GM19023 (cell line): ENCODE measurements around the gene SYNGR3.
"Not testable (repeated sequence)": the region's sequence is repeated elsewhere in the genome, so short reads cannot be mapped to it uniquely, and the experiment has no call there.

Experiments
- ATAC-seq: cut with Tn5 transposase; IDR thresholded peaks from one replicate; pipeline ENCODE4 v1.9.1; 2021; ENCODE audit warnings: mild to moderate bottlenecking, moderate library complexity; ENCODE audit not compliant: unreplicated experiment

The SYNGR3 gene

GRCh38 chr16:1959269-1960039 lies 30.3 kb upstream of the SYNGR3 start, which contains the start of gene NDUFB10:
Gene NDUFB10, plus strand, starts transcription at chr16:1959538. Its CDS starts 87 bp downstream, at chr16:1959625.
- peak; percentile 62 for ATAC-seq

DNA sequence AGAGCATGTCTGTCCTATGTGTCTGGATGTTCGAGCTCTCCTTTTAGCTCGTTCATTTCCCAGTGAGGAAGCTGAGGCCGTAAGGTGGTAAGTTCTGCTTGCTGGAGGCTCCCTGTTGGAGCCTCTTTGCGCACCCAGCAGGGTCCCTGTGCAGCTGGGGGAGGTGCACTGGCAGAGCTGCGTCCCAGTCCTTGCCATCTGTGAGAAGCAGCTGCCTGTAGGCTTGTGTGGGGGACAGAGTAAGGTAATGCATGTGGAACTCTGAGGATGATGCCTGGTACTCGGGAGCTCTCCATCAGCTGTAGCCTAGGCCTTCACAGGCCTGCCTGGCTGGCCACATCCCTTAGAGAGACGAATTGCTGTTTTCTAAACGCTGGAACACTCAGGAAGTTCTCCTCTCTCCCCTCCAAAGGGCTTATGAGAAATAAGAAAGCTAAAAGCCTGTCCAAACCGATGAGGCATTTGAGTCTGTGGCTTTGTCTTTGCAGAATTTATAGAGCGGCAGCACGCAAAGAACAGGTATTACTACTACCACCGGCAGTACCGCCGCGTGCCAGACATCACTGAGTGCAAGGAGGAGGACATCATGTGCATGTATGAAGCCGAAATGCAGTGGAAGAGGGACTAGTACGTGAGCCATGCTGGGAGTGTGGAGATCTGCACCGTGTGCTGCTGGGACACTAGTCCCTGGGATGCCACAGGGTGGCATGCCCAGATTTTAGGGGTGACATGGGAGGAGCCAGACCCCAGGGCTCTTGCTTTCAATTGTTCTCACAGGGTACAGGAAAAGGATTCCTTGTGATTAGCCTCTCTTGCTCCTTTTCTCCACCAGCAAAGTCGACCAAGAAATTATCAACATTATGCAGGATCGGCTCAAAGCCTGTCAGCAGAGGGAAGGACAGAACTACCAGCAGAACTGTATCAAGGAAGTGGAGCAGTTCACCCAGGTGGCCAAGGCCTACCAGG lies 28.8 kb upstream of the SYNGR3 start:
- ATAC-seq, result no peak

- ATAC-seq, result no peak
Measured at GRCh38 chr16:1961651-1962067, 28.1 kb upstream of the SYNGR3 start.

- ATAC-seq, result not testable (repeated sequence)
Measured at GRCh38 chr16:1962161-1963153, 27.3 kb upstream of the SYNGR3 start.

DNA sequence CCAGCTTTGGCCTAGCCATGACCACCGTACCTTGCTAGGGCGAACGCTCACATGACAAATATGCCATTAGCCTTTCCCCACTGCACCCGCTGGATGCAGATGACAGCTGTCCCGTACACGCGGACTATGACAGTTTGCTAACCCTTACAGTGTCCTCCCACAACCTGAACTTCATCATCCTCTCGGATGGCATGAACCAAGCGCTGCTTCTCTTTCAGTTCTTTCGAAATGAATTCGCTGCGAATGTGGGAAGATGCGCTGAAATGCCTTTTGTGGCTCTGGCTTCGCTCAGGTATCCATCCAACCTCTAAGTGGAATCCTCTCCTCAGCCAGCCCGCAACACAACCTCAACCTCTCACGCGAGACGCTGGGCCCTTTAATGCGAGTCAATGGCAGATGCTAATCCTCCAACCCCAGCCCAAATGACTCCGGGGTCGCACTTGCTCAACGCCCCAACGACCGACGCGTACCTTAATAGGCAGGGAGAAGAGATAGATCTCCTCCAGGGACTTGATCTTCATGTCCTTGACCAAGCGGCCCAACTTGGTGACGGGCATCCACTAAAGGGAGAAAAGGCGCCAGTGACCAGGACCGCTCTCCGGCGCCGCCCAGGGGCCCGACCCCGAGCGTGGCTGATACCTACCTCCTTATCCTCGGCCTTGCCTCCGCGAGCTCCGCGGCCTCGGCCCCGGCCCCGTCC lies 25.8 kb upstream of the SYNGR3 start:
- ATAC-seq, result peak; percentile 9

DNA sequence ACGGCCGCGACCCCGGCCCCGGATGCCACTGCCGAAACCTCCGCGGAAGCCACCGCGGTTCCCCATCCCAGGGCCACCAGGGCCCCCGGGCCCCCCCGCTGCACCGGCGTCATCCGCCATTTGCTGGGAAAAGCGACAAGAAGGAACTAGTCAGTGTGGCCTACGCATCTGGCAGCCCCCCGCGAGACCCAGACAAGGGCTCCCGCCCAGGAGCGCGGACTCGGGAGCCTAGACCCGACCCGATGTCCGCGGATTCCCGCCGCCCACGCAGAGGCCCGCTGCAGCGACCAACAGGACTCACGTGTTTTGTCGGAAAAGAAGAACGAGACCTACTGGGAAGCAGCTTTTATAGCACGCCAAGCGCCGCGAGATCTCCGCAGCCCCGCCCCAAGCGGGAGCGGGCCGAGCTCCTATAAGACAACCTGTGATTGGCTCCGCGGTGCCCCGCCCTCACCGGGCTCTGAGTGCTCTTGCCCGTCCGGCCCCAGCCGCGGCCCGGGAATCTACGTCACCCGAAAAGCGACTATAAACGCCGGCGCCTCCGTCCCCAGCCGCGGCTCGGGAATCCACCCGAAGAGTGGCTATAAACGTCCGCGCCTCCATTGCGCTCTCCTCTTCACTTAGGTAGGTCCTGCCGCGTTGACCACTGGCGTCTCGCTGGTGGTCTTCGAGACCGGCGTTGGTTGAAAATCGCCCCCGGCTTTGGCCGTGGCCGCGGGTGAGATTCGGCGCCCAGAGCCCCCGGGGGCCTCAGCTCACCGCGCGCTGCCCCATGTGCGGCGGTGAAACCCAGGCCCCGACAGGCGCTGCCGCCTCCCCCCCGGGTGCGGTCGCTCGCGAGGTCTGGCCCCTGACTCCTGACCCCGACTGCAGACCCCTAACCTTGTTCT lies 25.0 kb upstream of the SYNGR3 start, which contains the start of gene RPS2:
Gene RPS2, minus strand, starts transcription at position 321 of the 890 bp plus-strand sequence. Its CDS starts 201 bp downstream, at position 120.
- peak; percentile 76 for ATAC-seq

- no peak for ATAC-seq
Measured at GRCh38 chr16:1965396-1966001, 24.3 kb upstream of the SYNGR3 start.

DNA sequence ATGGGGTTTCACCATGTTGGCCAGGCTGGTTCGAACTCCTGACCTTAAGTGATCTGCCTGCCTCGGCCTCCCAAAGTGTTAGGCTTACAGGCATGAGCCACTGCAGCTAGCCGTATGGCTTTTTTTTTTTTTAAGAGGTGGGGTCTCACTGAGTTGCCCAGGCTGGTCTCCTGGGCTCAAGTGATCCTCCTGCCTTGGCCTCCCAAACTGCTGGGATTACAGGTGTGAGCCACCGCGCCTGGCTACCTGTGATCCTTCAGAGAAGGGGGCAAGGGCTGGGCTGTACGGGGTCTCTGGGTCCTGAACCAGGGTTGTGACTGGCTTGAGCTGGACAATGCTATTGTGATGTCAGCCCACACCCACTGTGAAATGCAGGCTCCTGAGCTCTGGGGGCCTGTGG lies 23.3 kb upstream of the SYNGR3 start, which contains the start of gene RNF151:
Gene RNF151, plus strand, starts transcription at position 397 of the 400 bp plus-strand sequence. CDS start 26 bp downstream, outside the sequence.
- no peak for ATAC-seq

- ATAC-seq, result no peak
Measured at GRCh38 chr16:1968146-1968953, 21.4 kb upstream of the SYNGR3 start.

GRCh38 chr16:1971796-1972489 lies 17.8 kb upstream of the SYNGR3 start, which contains the start of gene TBL3:
Gene TBL3, plus strand, starts transcription at chr16:1972053. Its CDS starts 112 bp downstream, at chr16:1972165.
- ATAC-seq, result peak; percentile 82

DNA sequence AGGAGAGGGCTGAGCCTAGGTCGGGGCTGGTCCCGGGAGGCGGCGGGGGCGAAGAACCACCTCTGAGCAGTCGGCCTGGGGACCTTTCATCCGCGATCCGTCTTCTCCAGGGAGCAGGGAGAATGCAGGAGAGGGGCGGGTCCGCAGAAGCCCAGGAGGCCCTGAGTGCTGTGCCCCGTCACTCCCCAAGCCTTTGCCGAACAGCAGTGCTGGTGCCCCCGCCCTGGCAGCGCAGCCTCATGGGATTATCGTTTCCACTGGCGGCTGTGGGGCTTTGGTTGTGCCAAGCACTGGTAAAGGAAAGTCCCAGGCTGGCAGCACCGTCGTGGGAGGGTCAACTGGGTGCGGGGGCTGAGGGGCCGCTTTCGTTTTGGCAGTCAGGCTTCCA lies 17.3 kb upstream of the SYNGR3 start:
- ATAC-seq, result no peak

GRCh38 chr16:1973461-1974156 lies 16.2 kb upstream of the SYNGR3 start:
- ATAC-seq, result no peak

DNA sequence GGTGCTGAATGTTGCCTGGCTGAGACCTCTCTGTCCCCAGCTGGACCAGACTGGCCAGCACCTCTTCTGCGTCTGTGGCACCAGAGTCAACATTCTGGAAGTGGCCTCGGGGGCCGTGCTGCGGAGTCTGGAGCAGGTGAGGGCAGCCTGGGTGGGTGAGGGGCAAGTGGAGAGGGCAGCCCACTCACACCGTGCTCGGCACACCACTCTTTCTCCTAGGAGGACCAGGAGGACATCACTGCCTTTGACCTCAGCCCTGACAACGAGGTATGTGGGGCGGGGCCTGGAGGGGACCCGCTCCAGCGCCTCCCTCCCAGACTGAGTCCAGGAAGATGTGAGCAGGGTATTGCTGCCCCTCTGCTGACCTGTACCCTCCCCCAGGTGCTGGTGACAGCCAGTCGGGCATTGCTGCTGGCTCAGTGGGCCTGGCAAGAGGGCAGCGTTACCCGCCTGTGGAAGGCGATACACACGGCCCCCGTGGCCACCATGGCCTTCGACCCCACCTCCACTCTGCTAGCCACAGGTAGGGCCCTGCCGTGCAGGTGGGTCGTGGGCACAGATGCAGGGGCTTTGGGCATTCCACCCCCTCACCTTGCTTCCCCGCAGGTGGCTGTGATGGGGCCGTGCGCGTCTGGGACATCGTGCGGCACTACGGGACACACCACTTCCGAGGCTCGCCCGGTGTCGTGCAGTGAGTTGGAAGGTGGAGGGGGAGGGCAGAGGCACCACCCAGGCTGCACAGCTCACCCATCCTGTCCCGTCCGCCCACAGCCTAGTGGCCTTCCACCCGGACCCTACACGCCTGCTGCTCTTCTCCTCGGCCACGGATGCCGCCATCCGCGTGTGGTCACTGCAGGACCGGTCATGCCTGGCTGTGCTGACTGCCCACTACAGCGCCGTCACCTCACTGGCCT lies 15.4 kb upstream of the SYNGR3 start:
- no peak for ATAC-seq

DNA sequence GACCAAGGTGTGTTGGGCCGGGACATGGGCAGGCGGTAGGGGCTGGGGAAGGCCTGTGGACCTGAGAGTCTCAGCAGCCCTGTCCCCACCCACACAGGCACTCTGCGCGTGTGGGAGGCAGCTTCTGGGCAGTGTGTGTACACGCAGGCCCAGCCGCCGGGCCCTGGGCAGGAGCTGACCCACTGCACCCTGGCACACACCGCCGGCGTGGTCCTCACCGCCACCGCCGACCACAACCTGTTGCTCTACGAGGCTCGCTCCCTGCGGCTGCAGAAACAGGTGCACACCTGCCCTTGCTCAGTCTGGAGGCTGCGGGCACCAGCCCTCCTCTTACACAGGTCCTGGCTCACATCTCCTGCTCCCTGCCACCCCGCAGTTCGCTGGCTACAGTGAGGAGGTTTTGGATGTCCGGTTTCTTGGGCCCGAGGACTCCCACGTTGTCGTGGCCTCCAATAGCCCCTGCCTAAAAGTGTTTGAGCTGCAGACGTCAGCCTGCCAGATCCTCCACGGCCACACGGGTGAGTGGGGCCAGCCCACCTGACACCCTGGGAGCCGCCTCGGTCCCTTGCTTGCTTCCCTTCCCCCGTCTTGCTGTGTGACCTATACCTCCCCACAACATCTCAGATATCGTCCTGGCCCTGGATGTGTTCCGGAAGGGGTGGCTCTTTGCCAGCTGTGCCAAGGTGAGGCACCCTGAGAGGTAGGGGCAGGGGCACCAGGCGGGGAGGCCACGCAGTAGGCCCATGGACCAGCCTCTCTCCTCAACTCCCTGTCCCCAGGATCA lies 14.1 kb upstream of the SYNGR3 start:
- no peak for ATAC-seq
